HG02798 (cell line): ENCODE results near the gene SYT10.
"Not testable (repeated sequence)": the region's sequence is repeated elsewhere in the genome, so short reads cannot be mapped to it uniquely, and the experiment has no call there.

Experiments used
- ATAC-seq: cut with Tn5 transposase; IDR thresholded peaks from one replicate; pipeline ENCODE4 v1.9.1; 2021; ENCODE audit warnings: mild to moderate bottlenecking; ENCODE audit not compliant: unreplicated experiment, poor library complexity

SYT10 gene

GRCh38 chr12:33370318-33370717 is 69.3 kb downstream of the SYT10 start:
- ATAC-seq = no peak

GRCh38 chr12:33357181-33357580 is 82.4 kb downstream of the SYT10 start:
- ATAC-seq = no peak

DNA sequence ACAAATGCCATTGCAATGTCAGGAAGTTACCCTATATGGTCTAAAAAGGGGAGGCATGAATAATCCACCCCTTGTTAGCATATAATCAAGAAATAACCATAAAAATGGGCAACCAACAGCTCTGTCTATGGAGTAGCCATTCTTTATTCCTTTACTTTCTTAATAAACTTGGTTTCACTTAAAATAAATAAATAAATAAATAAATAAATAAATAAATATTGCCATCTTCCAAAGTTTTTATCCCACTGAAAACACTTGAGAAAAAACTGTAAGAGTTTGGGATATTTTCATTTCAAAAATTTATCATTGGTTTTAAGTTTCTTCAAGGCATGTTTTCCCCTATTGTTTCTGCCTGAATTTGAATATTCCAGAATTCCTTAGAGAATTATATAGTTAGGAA is 89.8 kb downstream of the SYT10 start:
- no peak for ATAC-seq

DNA sequence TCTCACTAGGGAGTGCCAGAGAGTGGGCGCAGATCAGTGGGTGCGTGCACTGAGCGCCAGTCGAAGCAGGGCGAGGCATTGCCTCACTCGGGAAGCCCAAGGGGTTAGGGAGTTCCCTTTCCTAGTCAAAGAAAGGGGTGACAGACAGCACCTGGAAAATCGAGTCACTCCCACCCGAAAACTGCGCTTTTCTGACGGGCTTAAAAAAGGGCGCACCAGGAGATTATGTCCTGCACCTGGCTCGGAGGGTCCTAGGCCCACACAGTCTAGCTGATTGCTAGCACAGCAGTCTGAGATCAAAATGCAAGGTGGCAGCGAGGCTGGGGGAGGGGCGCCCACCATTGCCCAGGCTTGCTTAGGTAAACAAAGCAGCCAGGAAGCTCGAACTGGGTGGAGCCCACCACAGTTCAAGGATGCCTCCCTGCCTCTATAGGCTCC is 107.6 kb downstream of the SYT10 start:
- not testable (repeated sequence) for ATAC-seq

DNA sequence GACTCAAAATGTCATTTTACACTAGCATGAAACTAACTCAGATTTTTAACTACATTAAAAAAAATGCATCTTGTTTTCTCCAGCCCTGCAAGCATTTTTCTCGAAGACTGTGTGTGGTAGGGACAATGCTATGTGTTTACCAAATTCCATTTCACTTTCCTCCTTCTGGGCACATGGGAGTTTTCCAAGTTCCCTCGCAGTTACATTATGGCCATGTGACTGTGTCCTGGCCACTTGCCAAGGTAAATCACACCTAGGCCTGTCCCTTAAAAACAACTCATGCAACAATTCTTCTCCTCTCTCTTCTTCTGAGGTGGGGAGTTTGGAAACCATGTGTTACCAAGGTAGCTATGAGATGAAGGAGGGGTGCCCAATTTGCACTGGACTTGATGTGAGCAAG is 108.7 kb downstream of the SYT10 start:
- ATAC-seq = no peak
